ENCODE data around the gene SMCR8.
"Not testable (repeated sequence)": the region's sequence is repeated elsewhere in the genome, so short reads cannot be mapped to it uniquely, and the experiment has no call there.

SMCR8 gene

GRCh38 chr17:18360518-18360917 lies 45.4 kb downstream of the SMCR8 start:
- peaks cover 14% of the 10 kb centered on the region for H3K4me1 ChIP-seq (ENCODE audit: control insufficient read depth, insufficient read depth, low read length, unreplicated experiment)
- peaks cover 12% of the 10 kb centered on the region for H3K79me2 ChIP-seq (ENCODE audit: control insufficient read depth, insufficient read depth, low read length, unreplicated experiment)
- no peak overlapping the region for H2AFZ ChIP-seq (ENCODE audit: low read length, unreplicated experiment)
- H3K27ac ChIP-seq (ENCODE audit: low read depth, low read length): no peak overlapping the region
- H3K36me3 ChIP-seq (ENCODE audit: insufficient read depth, low read length): no peaks in the 10 kb centered on the region
- no peak overlapping the region for H3K4me3 ChIP-seq (ENCODE audit: low read depth, low read length)
- H3K27me3 ChIP-seq (ENCODE audit: insufficient read depth, low read length): no peaks in the 10 kb centered on the region

- Histone ChIP-seq H2AFZ (ENCODE audit: low read length, unreplicated experiment) (no peak overlapping the region), H3K27ac (ENCODE audit: low read depth, low read length) (no peak overlapping the region), H3K79me2 (ENCODE audit: control insufficient read depth, insufficient read depth, low read length, unreplicated experiment) (peaks cover 12% of the 10 kb centered on the region)
Observed at GRCh38 chr17:18361837-18362697, 47.0 kb downstream of the SMCR8 start.

GRCh38 chr17:18362698-18363100 lies 47.6 kb downstream of the SMCR8 start:
- peak overlapping the region; percentile 41 for H2AFZ ChIP-seq (ENCODE audit: low read length, unreplicated experiment)
- no peaks in the 10 kb centered on the region for H3K27me3 ChIP-seq (ENCODE audit: insufficient read depth, low read length)
- no peak overlapping the region for H3K27ac ChIP-seq (ENCODE audit: low read depth, low read length)
- no peaks in the 10 kb centered on the region for H3K36me3 ChIP-seq (ENCODE audit: insufficient read depth, low read length)
- H3K4me1 ChIP-seq (ENCODE audit: control insufficient read depth, insufficient read depth, low read length, unreplicated experiment): peaks cover 4% of the 10 kb centered on the region
- H3K4me3 ChIP-seq (ENCODE audit: low read depth, low read length): peak overlapping the region; percentile 85
- peaks cover 12% of the 10 kb centered on the region for H3K79me2 ChIP-seq (ENCODE audit: control insufficient read depth, insufficient read depth, low read length, unreplicated experiment)

More at GRCh38 chr17:18361837-18362697, 47.0 kb downstream of the SMCR8 start:
- H3K27me3 ChIP-seq (ENCODE audit: insufficient read depth, low read length): no peaks in the 10 kb centered on the region
- H3K4me1 ChIP-seq (ENCODE audit: control insufficient read depth, insufficient read depth, low read length, unreplicated experiment): peaks cover 8% of the 10 kb centered on the region
- peak overlapping the region; percentile 85 for H3K4me3 ChIP-seq (ENCODE audit: low read depth, low read length)
- H3K36me3 ChIP-seq (ENCODE audit: insufficient read depth, low read length): no peaks in the 10 kb centered on the region

GRCh38 chr17:18363101-18364049 lies 48.3 kb downstream of the SMCR8 start, which contains the start of gene SHMT1:
TSS of gene SHMT1 (minus strand) at chr17:18363550. CDS start at chr17:18355981, 7,569 bp downstream.
- peaks cover 4% of the 10 kb centered on the region for H3K4me1 ChIP-seq (ENCODE audit: control insufficient read depth, insufficient read depth, low read length, unreplicated experiment)
- no peaks in the 10 kb centered on the region for H3K27me3 ChIP-seq (ENCODE audit: insufficient read depth, low read length)
- H3K4me3 ChIP-seq (ENCODE audit: low read depth, low read length): peak within 1 kb of the TSS; percentile 85
- H2AFZ ChIP-seq (ENCODE audit: low read length, unreplicated experiment): peak within 1 kb of the TSS; percentile 41
- H3K79me2 ChIP-seq (ENCODE audit: control insufficient read depth, insufficient read depth, low read length, unreplicated experiment): peaks cover 12% of the 10 kb centered on the region
- no peak within 1 kb of the TSS for H3K27ac ChIP-seq (ENCODE audit: low read depth, low read length)
- no peaks in the 10 kb centered on the region for H3K36me3 ChIP-seq (ENCODE audit: insufficient read depth, low read length)

- Histone ChIP-seq H3K79me2 (ENCODE audit: control insufficient read depth, insufficient read depth, low read length, unreplicated experiment) (peaks cover 12% of the 10 kb centered on the region), H2AFZ (ENCODE audit: low read length, unreplicated experiment) (no peak overlapping the region), H3K4me1 (ENCODE audit: control insufficient read depth, insufficient read depth, low read length, unreplicated experiment) (peaks cover 4% of the 10 kb centered on the region), H3K36me3 (ENCODE audit: insufficient read depth, low read length) (no peaks in the 10 kb centered on the region), H3K27ac (ENCODE audit: low read depth, low read length) (no peak overlapping the region), H3K4me3 (ENCODE audit: low read depth, low read length) (no peak overlapping the region), H3K27me3 (ENCODE audit: insufficient read depth, low read length) (no peaks in the 10 kb centered on the region)
Observed at GRCh38 chr17:18364166-18364565, 49.1 kb downstream of the SMCR8 start.

GRCh38 chr17:18368946-18369345 lies 53.9 kb downstream of the SMCR8 start:
- Histone ChIP-seq H2AFZ (ENCODE audit: low read length, unreplicated experiment) (no peak overlapping the region), H3K79me2 (ENCODE audit: control insufficient read depth, insufficient read depth, low read length, unreplicated experiment) (no peaks in the 10 kb centered on the region), H3K27me3 (ENCODE audit: insufficient read depth, low read length) (no peaks in the 10 kb centered on the region; the same call in 1 of the 2 replicates), H3K27ac (ENCODE audit: low read depth, low read length) (no peak overlapping the region), H3K36me3 (ENCODE audit: insufficient read depth, low read length) (no peaks in the 10 kb centered on the region), H3K4me1 (ENCODE audit: control insufficient read depth, insufficient read depth, low read length, unreplicated experiment) (no peaks in the 10 kb centered on the region), H3K4me3 (ENCODE audit: low read depth, low read length) (no peak overlapping the region)

GRCh38 chr17:18370761-18371160 lies 55.7 kb downstream of the SMCR8 start:
- no peaks in the 10 kb centered on the region for H3K36me3 ChIP-seq (ENCODE audit: insufficient read depth, low read length)
- H3K4me1 ChIP-seq (ENCODE audit: control insufficient read depth, insufficient read depth, low read length, unreplicated experiment): no peaks in the 10 kb centered on the region
- no peak overlapping the region for H3K27ac ChIP-seq (ENCODE audit: low read depth, low read length)
- H3K27me3 ChIP-seq (ENCODE audit: insufficient read depth, low read length): no peaks in the 10 kb centered on the region; the same call in 1 of the 2 replicates
- no peak overlapping the region for H3K4me3 ChIP-seq (ENCODE audit: low read depth, low read length)
- H3K79me2 ChIP-seq (ENCODE audit: control insufficient read depth, insufficient read depth, low read length, unreplicated experiment): no peaks in the 10 kb centered on the region
- no peak overlapping the region for H2AFZ ChIP-seq (ENCODE audit: low read length, unreplicated experiment)

GRCh38 chr17:18371455-18371854 lies 56.4 kb downstream of the SMCR8 start:
- no peak overlapping the region for H2AFZ ChIP-seq (ENCODE audit: low read length, unreplicated experiment)

GRCh38 chr17:18373181-18373580 lies 58.1 kb downstream of the SMCR8 start:
- not testable (repeated sequence) for H3K27me3 ChIP-seq (ENCODE audit: insufficient read depth, low read length); H3K79me2 ChIP-seq (ENCODE audit: control insufficient read depth, insufficient read depth, low read length, unreplicated experiment); H3K4me1 ChIP-seq (ENCODE audit: control insufficient read depth, insufficient read depth, low read length, unreplicated experiment); H3K27ac ChIP-seq (ENCODE audit: low read depth, low read length); H3K36me3 ChIP-seq (ENCODE audit: insufficient read depth, low read length); H3K4me3 ChIP-seq (ENCODE audit: low read depth, low read length); H2AFZ ChIP-seq (ENCODE audit: low read length, unreplicated experiment)

More at GRCh38 chr17:18371455-18371854, 56.4 kb downstream of the SMCR8 start:
- Histone ChIP-seq H3K36me3 (ENCODE audit: insufficient read depth, low read length) (no peaks in the 10 kb centered on the region), H3K4me3 (ENCODE audit: low read depth, low read length) (no peak overlapping the region), H3K27me3 (ENCODE audit: insufficient read depth, low read length) (no peaks in the 10 kb centered on the region; the same call in 1 of the 2 replicates), H3K79me2 (ENCODE audit: control insufficient read depth, insufficient read depth, low read length, unreplicated experiment) (no peaks in the 10 kb centered on the region), H3K4me1 (ENCODE audit: control insufficient read depth, insufficient read depth, low read length, unreplicated experiment) (no peaks in the 10 kb centered on the region), H3K27ac (ENCODE audit: low read depth, low read length) (no peak overlapping the region)

GRCh38 chr17:18374216-18374615 lies 59.1 kb downstream of the SMCR8 start:
- Histone ChIP-seq H3K27ac (ENCODE audit: low read depth, low read length) (no peak overlapping the region), H3K36me3 (ENCODE audit: insufficient read depth, low read length) (no peaks in the 10 kb centered on the region), H3K4me3 (ENCODE audit: low read depth, low read length) (no peak overlapping the region), H3K79me2 (ENCODE audit: control insufficient read depth, insufficient read depth, low read length, unreplicated experiment) (no peaks in the 10 kb centered on the region), H3K4me1 (ENCODE audit: control insufficient read depth, insufficient read depth, low read length, unreplicated experiment) (peaks cover 5% of the 10 kb centered on the region), H2AFZ (ENCODE audit: low read length, unreplicated experiment) (no peak overlapping the region), H3K27me3 (ENCODE audit: insufficient read depth, low read length) (no peaks in the 10 kb centered on the region; the same call in 1 of the 2 replicates)
